M059J (cell line): ENCODE measurements around the gene SZT2. TPM values are rescaled to one million over a fixed set of nuclear protein-coding genes. Genes with fewer than 3 reads are reported as not detected.

ENCODE experiments used
- DNase-seq: peaks from one replicate; pipeline ENCODE4 v3.0.0-alpha.2; 2012; ENCODE audit warnings: low read depth
- total RNA-seq: library from RNA; depleted of rRNA; stranded (reverse); fragments of >200 nt; shearing (Covaris generic); gene quantifications from 2 replicates; pipeline ENCODE4 v1.2.3, GENCODE V29; 2014

Gene SZT2
- total RNA-seq, 1 experiment from 2014 or later: 15.2 TPM

GRCh38 chr1:43423672-43424550 lies 34.2 kb downstream of the SZT2 start:
- no peak for DNase-seq

GRCh38 chr1:43425045-43425444 lies 35.3 kb downstream of the SZT2 start:
- DNase-seq: no peak

- no peak for DNase-seq
These were observed 36.5 kb downstream of the SZT2 start for GRCh38 chr1:43426221-43426620.

GRCh38 chr1:43427524-43427923 lies 37.8 kb downstream of the SZT2 start:
- DNase-seq: no peak

- DNase-seq: no peak
These were observed 38.2 kb downstream of the SZT2 start for GRCh38 chr1:43427941-43428340.

- DNase-seq: no peak
These were observed 41.1 kb downstream of the SZT2 start for GRCh38 chr1:43430831-43431230.

- DNase-seq: no peak
These were observed 42.0 kb downstream of the SZT2 start for GRCh38 chr1:43431676-43432075.

- no peak for DNase-seq
These were observed 42.6 kb downstream of the SZT2 start for GRCh38 chr1:43432171-43432860.

GRCh38 chr1:43432907-43433306 lies 43.2 kb downstream of the SZT2 start:
- DNase-seq: no peak

- no peak for DNase-seq
These were observed 44.6 kb downstream of the SZT2 start for GRCh38 chr1:43434256-43434655.

- DNase-seq: no peak
These were observed 45.7 kb downstream of the SZT2 start for GRCh38 chr1:43435146-43436145.

- DNase-seq: no peak
These were observed 46.7 kb downstream of the SZT2 start for GRCh38 chr1:43436371-43436770.

GRCh38 chr1:43437031-43437973 lies 47.6 kb downstream of the SZT2 start:
- no peak for DNase-seq

- DNase-seq: no peak
These were observed 48.3 kb downstream of the SZT2 start for GRCh38 chr1:43438006-43438405.

- no peak for DNase-seq
These were observed 48.9 kb downstream of the SZT2 start for GRCh38 chr1:43438576-43438952.

- DNase-seq: no peak
These were observed 49.4 kb downstream of the SZT2 start for GRCh38 chr1:43438953-43439581.

- no peak for DNase-seq
These were observed 50.1 kb downstream of the SZT2 start for GRCh38 chr1:43439781-43440180.

- DNase-seq: no peak
These were observed 50.7 kb downstream of the SZT2 start for GRCh38 chr1:43440358-43440757.

GRCh38 chr1:43441166-43441893 lies 51.6 kb downstream of the SZT2 start:
- no peak for DNase-seq
